SK-N-SH (cell line): Measurements from ENCODE around the gene C8G. TPM values are rescaled to one million over a fixed set of nuclear protein-coding genes. Genes with fewer than 3 reads are reported as not detected.

Source experiments
- CTCF ChIA-PET: fragments of 300-600, 350-600 bp; formaldehyde crosslinking; extraction: SDS; loops from one replicate; lab custom pipeline; 2021; lab: Yijun Ruan, JAX
- POLR2A ChIA-PET: fragments of 350-600 bp; sonication (Branson Sonifier 250); formaldehyde crosslinking; extraction: SDS; loops from one replicate; lab custom pipeline; 2020; ENCODE audit warnings: antibody characterized with exemption, inconsistent platforms; lab: Yijun Ruan, JAX
- DNase-seq: peaks from one replicate; pipeline ENCODE4 v3.0.0; 2012
- H2AFZ ChIP-seq: fragments of 200-600 bp; sonication (generic); 2 replicates; pipeline ENCODE4 v1.8.1; 2016; ENCODE audit warnings: antibody characterized with exemption, mild to moderate bottlenecking, low read depth
- H3F3A ChIP-seq: fragments of 200-600 bp; sonication (generic); replicated peaks from 2 replicates; pipeline ENCODE3; 2016; ENCODE audit warnings: antibody characterized with exemption, mild to moderate bottlenecking; ENCODE audit not compliant: insufficient read depth
- H3K27ac ChIP-seq, 2 experiments: fragments of 200-500 bp in 1 of 2; fragments of 200-600 bp in 1 of 2; sonication (Bioruptor generic) in 1 of 2; sonication (generic), shearing (Covaris generic) in 1 of 2; 2 replicates each; pipeline versions ENCODE4 v1.5.1 to v1.6.1; 2014 to 2016; ENCODE audit warnings: low read depth in 2 of 2, inconsistent platforms in 1 of 2, low read length in 1 of 2, mild to moderate bottlenecking in 1 of 2, mixed read lengths in 1 of 2
- H3K27me3 ChIP-seq: fragments of 200-600 bp; sonication (generic), shearing (Covaris generic); 2 replicates; pipeline ENCODE4 v1.6.1; 2016; ENCODE audit warnings: mixed run types; ENCODE audit not compliant: insufficient read depth
- H3K36me3 ChIP-seq, 2 experiments: fragments of 200-500 bp in 1 of 2; fragments of 200-600 bp in 1 of 2; sonication (Bioruptor generic) in 1 of 2; sonication (generic) in 1 of 2; replicated peaks in 1 of 2; 2 replicates each; pipeline versions ENCODE3 to v1.5.1; 2014 to 2016; ENCODE audit warnings: low read length in 1 of 2, mild to moderate bottlenecking in 1 of 2; ENCODE audit not compliant: insufficient read depth in 2 of 2, control insufficient read depth in 1 of 2
- H3K4me1 ChIP-seq, 2 experiments: fragments of 200-500 bp in 1 of 2; fragments of 200-600 bp in 1 of 2; sonication (Bioruptor generic) in 1 of 2; sonication (generic), shearing (Covaris generic) in 1 of 2; 2 replicates each; pipeline versions ENCODE4 v1.5.1 to v1.6.1; 2014 to 2016; ENCODE audit warnings: low read depth in 1 of 2, low read length in 1 of 2, mixed run types in 1 of 2; ENCODE audit not compliant: insufficient read depth in 2 of 2, control insufficient read depth in 1 of 2
- H3K4me2 ChIP-seq: fragments of 200-600 bp; sonication (generic), shearing (Covaris generic); 2 replicates; pipeline ENCODE4 v1.6.1; 2017; ENCODE audit warnings: mixed run types
- H3K4me3 ChIP-seq, 2 experiments: fragments of 200-500 bp in 1 of 2; fragments of 200-600 bp in 1 of 2; sonication (Bioruptor generic) in 1 of 2; sonication (generic), shearing (Covaris generic) in 1 of 2; 2 replicates each; pipeline versions ENCODE4 v1.5.1 to v1.8.1; 2014 to 2016; ENCODE audit warnings: low read depth in 2 of 2, inconsistent platforms in 1 of 2, low read length in 1 of 2, mild to moderate bottlenecking in 1 of 2, mixed read lengths in 1 of 2, moderate library complexity in 1 of 2
- H3K79me2 ChIP-seq: fragments of 200-600 bp; sonication (generic); 2 replicates; pipeline ENCODE4 v1.8.1; 2017; ENCODE audit warnings: mild to moderate bottlenecking; ENCODE audit not compliant: insufficient read depth
- H3K9ac ChIP-seq: fragments of 200-600 bp; sonication (generic); 2 replicates; pipeline ENCODE4 v1.6.1; 2017; ENCODE audit warnings: mixed run types
- H3K9me2 ChIP-seq: fragments of 200-600 bp; sonication (generic); 2 replicates; pipeline ENCODE4 v1.6.1; 2017; ENCODE audit warnings: mixed run types
- H3K9me3 ChIP-seq: fragments of 200-600 bp; sonication (generic); 2 replicates; pipeline ENCODE4 v1.6.1; 2017; ENCODE audit warnings: mixed run types, mild to moderate bottlenecking, moderate library complexity
- H4K20me1 ChIP-seq: fragments of 200-600 bp; sonication (generic); 2 replicates; pipeline ENCODE4 v1.6.1; 2017; ENCODE audit warnings: mild to moderate bottlenecking, mixed run types; ENCODE audit not compliant: insufficient read depth
- CTCF ChIP-seq: fragments of 200-600 bp; sonication (generic); IDR thresholded peaks from 2 replicates; pipeline ENCODE4 v1.6.1; 2017; ENCODE audit warnings: antibody characterized with exemption, mild to moderate bottlenecking, moderate library complexity
- ELF1 ChIP-seq: IDR thresholded peaks from 2 replicates; pipeline ENCODE4 v1.4.0; 2012
- EP300 ChIP-seq, 2 experiments: IDR thresholded peaks; 2 replicates each; pipeline versions ENCODE4 v1.4.0 to v1.6.1; 2012; ENCODE audit warnings: borderline replicate concordance in 1 of 2, low read depth in 1 of 2, low read length in 1 of 2
- FOSL2 ChIP-seq: IDR thresholded peaks from 2 replicates; pipeline ENCODE4 v1.4.0; 2012; ENCODE audit warnings: low read depth, mild to moderate bottlenecking, moderate library complexity, borderline replicate concordance
- FOXJ3 ChIP-seq: sonication (generic); formaldehyde crosslinking; IDR thresholded peaks from 2 replicates; pipeline ENCODE4 v1.5.1; 2020; ENCODE audit warnings: mild to moderate bottlenecking, missing genetic modification reagents
- GABPA ChIP-seq: IDR thresholded peaks from 2 replicates; pipeline ENCODE4 v1.4.0; 2012; ENCODE audit warnings: low read depth, mild to moderate bottlenecking
- GATA2 ChIP-seq: sonication (generic); formaldehyde crosslinking; IDR thresholded peaks from 2 replicates; pipeline ENCODE4 v1.5.0; 2020; ENCODE audit warnings: mild to moderate bottlenecking, missing genetic modification reagents
- IRF3 ChIP-seq: fragments of 150-350 bp; IDR thresholded peaks from 2 replicates; pipeline ENCODE4 v1.6.1; 2016; ENCODE audit warnings: mild to moderate bottlenecking, low read depth, low read length
- MAX ChIP-seq: IDR thresholded peaks from 2 replicates; pipeline ENCODE4 v1.4.0; 2012; ENCODE audit warnings: low read depth
- MEF2A ChIP-seq: IDR thresholded peaks from 2 replicates; pipeline ENCODE4 v1.4.0; 2012; ENCODE audit warnings: low read depth, borderline replicate concordance
- NRF1 ChIP-seq: IDR thresholded peaks from 2 replicates; pipeline ENCODE4 v1.6.1; 2012; ENCODE audit warnings: low read depth, mild to moderate bottlenecking, low read length
- POLR2AphosphoS5 ChIP-seq: IDR thresholded peaks from 2 replicates; pipeline ENCODE4 v1.6.1; 2012; ENCODE audit warnings: low read depth, low read length
- RAD21 ChIP-seq: IDR thresholded peaks from 2 replicates; pipeline ENCODE4 v1.6.1; 2012; ENCODE audit warnings: mild to moderate bottlenecking, low read length
- RFX5 ChIP-seq: IDR thresholded peaks from 2 replicates; pipeline ENCODE4 v1.6.1; 2012; ENCODE audit warnings: mild to moderate bottlenecking, improper control_type of control experiment, low read length
- SIN3A ChIP-seq: IDR thresholded peaks from 2 replicates; pipeline ENCODE4 v1.6.1; 2012; ENCODE audit warnings: low read depth, mild to moderate bottlenecking, low read length, moderate library complexity, borderline replicate concordance
- USF1 ChIP-seq: IDR thresholded peaks from 2 replicates; pipeline ENCODE4 v1.4.0; 2012; ENCODE audit warnings: low read depth, borderline replicate concordance
- USF2 ChIP-seq: fragments of 150-350 bp; IDR thresholded peaks from 2 replicates; pipeline ENCODE4 v1.6.1; 2017; ENCODE audit warnings: antibody characterized with exemption, low read length, low read depth, borderline replicate concordance
- YY1 ChIP-seq: IDR thresholded peaks from 2 replicates; pipeline ENCODE4 v1.4.0; 2012; ENCODE audit warnings: low read depth, mild to moderate bottlenecking
- ZBTB33 ChIP-seq: IDR thresholded peaks from 2 replicates; pipeline ENCODE4 v1.4.0; 2012; ENCODE audit warnings: low read depth, borderline replicate concordance
- WGBS: methylation state at CpG from one replicate; pipeline ENCODE4 v1.1.6; 2017; ENCODE audit warnings: low lambda C conversion rate; 5-methylcytosine and 5-hydroxymethylcytosine counted together
- polyA plus RNA-seq, 3 experiments: library from polyadenylated mRNA; depleted of rRNA; stranded (reverse); fragments of >200 nt; gene quantifications; 2 replicates each; pipeline ENCODE4 v1.2.3, GENCODE V29; 2012

Gene C8G
- polyA plus RNA-seq, 1 of the 3 experiments (the other 2 are of a cell fraction): 0.28 TPM

GRCh38 chr9:136926154-136926704 is 18.8 kb upstream of the C8G start:
- Histone ChIP-seq H3K9ac (no peak overlapping the region), H3K9me2 (no peaks in the 10 kb centered on the region), H3K27me3 (no peaks in the 10 kb centered on the region), H3K79me2 (no peaks in the 10 kb centered on the region), H3K4me3 (no peak overlapping the region), H3K27ac (no peak overlapping the region), H3K4me2 (no peak overlapping the region), H4K20me1 (no peaks in the 10 kb centered on the region), H3K36me3 (peaks cover 4 to 11% of the 10 kb centered on the region in 2 experiments), H3K9me3 (no peaks in the 10 kb centered on the region), H2AFZ (no peak overlapping the region), H3K4me1 (peaks cover 0 to 2% of the 10 kb centered on the region in 2 experiments; a peak in 1 of 4 replicates), H3F3A (no peaks in the 10 kb centered on the region)
- ChIA-PET POLR2A (no interaction called here), CTCF (interaction anchor here (0.8 to 1.4 kb wide), 5 partner anchors 11 to 138 kb away, joined by 3 to 5 read pairs (median 3); partner anchors contain the start of genes C8G, FBXW5 and NPDC1)
- no peak for DNase-seq
- 91% methylated on average over 5 of the region's 9 CpGs for WGBS
- TF ChIP-seq GABPA: no peak
- 0 out of 2 replicates have a peak, but pooled peaks have one; percentile 14 for TF ChIP-seq CTCF
- no peak for TF ChIP-seq FOSL2
- no peak for TF ChIP-seq RAD21
- TF ChIP-seq RFX5: no peak

GRCh38 chr9:136926749-136927148 is 18.3 kb upstream of the C8G start:
- Histone ChIP-seq H2AFZ (no peak overlapping the region), H3K4me1 (peaks cover 0 to under 1% of the 10 kb centered on the region in 2 experiments; a peak in 1 of 4 replicates), H3F3A (no peaks in the 10 kb centered on the region), H3K4me2 (no peak overlapping the region), H3K9me2 (no peaks in the 10 kb centered on the region), H3K27me3 (no peaks in the 10 kb centered on the region), H3K36me3 (peaks cover 7 to 10% of the 10 kb centered on the region in 2 experiments), H4K20me1 (no peaks in the 10 kb centered on the region), H3K27ac (no peak overlapping the region), H3K4me3 (no peak overlapping the region), H3K9ac (no peak overlapping the region), H3K9me3 (no peaks in the 10 kb centered on the region), H3K79me2 (no peaks in the 10 kb centered on the region)
- POLR2A ChIA-PET: no interaction called here
- no peak for DNase-seq
- CTCF ChIA-PET: interaction anchor here (0.8 to 1.7 kb wide), 8 partner anchors 10 to 139 kb away, joined by 3 to 5 read pairs (median 3); partner anchors contain the start of genes C8G, FBXW5 and NPDC1
- WGBS: 89% methylated on average over 13 of the region's 13 CpGs
- TF ChIP-seq FOXJ3 (CRISPR knock-in tag) (no peak), YY1 (no peak), USF1 (no peak), RAD21 (no peak), POLR2AphosphoS5 (no peak), NRF1 (no peak), EP300 (IDR thresholded peaks at IDR 0.05; ENCODE audit: borderline replicate concordance in 1 of 2, low read depth in 1 of 2, low read length in 1 of 2) (no peak), IRF3 (no peak), FOSL2 (no peak), MEF2A (no peak), USF2 (no peak), SIN3A (no peak), MAX (no peak), GATA2 (CRISPR knock-in tag) (no peak), ZBTB33 (no peak), ELF1 (no peak)
